Breast epithelium (tissue), 3 donors: ENCODE data around the gene TSHR.

Experiments used
- CTCF ChIP-seq, 3 donors: fragments of 450-650 bp; IDR thresholded peaks; one replicate each; pipeline ENCODE4 v1.5.1; 2016 to 2017; ENCODE audit warnings: antibody characterized with exemption in 3 of 3, mild to moderate bottlenecking in 3 of 3, moderate library complexity in 3 of 3
- POLR2A ChIP-seq: fragments of 450-650 bp; IDR thresholded peaks from one replicate; pipeline ENCODE4 v1.6.1; 2016; ENCODE audit warnings: antibody characterized with exemption, mild to moderate bottlenecking, moderate library complexity
- POLR2AphosphoS5 ChIP-seq, 3 donors: sonication (generic); formaldehyde crosslinking; IDR thresholded peaks; one replicate each; pipeline ENCODE4 v1.6.1; 2017; ENCODE audit warnings: antibody characterized with exemption in 3 of 3

DNA sequence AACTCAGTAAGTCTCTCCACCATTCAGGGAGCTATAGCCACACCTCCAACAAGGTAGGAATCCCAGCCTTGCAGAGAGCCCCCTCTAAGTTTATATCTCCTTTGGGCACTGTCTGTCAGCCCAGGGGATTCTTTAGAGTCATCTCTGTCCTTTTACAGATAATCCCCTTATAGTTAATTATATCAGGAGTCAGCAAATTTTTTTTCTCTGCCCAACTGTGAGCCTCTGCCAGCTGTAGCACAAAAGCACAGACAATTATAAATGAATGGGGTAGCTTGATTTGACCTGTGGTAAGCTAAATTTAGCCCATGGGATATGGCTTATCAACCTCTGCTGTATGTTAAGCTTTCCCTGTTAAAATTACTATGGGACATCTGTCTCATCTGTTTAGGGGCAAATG lies 22.1 kb upstream of the TSHR start:
- TF ChIP-seq CTCF (IDR thresholded peaks at IDR 0.05) (no peak), POLR2AphosphoS5 (IDR thresholded peaks at IDR 0.05) (no peak), POLR2A (no peak)
